Suprapubic skin (tissue), 3 donors: ENCODE data around the gene RIPOR3.

Experiments used
- CTCF ChIP-seq, 2 donors: fragments of 200-600 bp in 1 of 2; fragments of 450-650 bp in 1 of 2; sonication (generic) in 1 of 2; IDR thresholded peaks; one replicate each; pipeline ENCODE4 v1.5.1; 2016 to 2019; ENCODE audit warnings: antibody characterized with exemption in 2 of 2, mild to moderate bottlenecking in 1 of 2, moderate library complexity in 1 of 2
- EP300 ChIP-seq: sonication (generic); formaldehyde crosslinking; IDR thresholded peaks from one replicate; pipeline ENCODE4 v1.6.1; 2017; ENCODE audit warnings: antibody characterized with exemption
- POLR2A ChIP-seq, 2 donors: fragments of 450-650 bp; IDR thresholded peaks; one replicate each; pipeline ENCODE4 v1.6.1; 2017; ENCODE audit warnings: antibody characterized with exemption in 2 of 2, mild to moderate bottlenecking in 2 of 2, moderate library complexity in 2 of 2

- TF ChIP-seq POLR2A (IDR thresholded peaks at IDR 0.05) (no peak), EP300 (no peak), CTCF (IDR thresholded peaks at IDR 0.05) (no peak)
These were observed 113.1 kb downstream of the RIPOR3 start for GRCh38 chr20:50578061-50578777.
